ENCODE measurements around the gene GPATCH2L.

GPATCH2L gene

GRCh38 chr14:76151398-76152332 lies at the start of gene GPATCH2L:
Gene GPATCH2L, plus strand, starts transcription at chr14:76151922. Its CDS starts 2,442 bp downstream, at chr14:76154364.
- DNase-seq = peak; percentile 88

- DNase-seq = no peak
Observed at GRCh38 chr14:76104802-76105355, 46.8 kb upstream of the GPATCH2L start.

GRCh38 chr14:76106188-76106587 lies 45.5 kb upstream of the GPATCH2L start:
- no peak for DNase-seq

GRCh38 chr14:76109087-76109880 lies 42.4 kb upstream of the GPATCH2L start:
- no peak for DNase-seq

GRCh38 chr14:76112889-76113624 lies 38.7 kb upstream of the GPATCH2L start:
- DNase-seq = no peak

DNA sequence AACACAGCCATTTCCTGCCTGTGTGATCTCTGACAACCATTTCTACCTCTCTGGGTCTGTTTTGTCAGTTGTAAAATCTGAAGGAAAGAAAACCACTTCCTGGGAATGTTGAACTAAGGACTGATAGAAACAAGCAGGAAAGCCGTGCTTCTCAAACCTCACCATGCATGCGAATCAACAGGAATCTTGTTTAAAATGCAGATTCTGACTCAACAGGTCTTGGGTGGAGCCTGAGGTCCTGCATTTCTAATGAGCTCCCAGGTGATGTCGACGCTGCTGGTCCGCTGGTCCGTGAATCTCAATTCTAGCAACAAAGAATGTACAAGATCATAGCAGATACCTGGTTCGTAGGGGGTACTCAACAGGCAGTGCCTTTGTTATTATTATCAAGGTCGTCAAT lies 38.0 kb upstream of the GPATCH2L start:
- no peak for DNase-seq

DNA sequence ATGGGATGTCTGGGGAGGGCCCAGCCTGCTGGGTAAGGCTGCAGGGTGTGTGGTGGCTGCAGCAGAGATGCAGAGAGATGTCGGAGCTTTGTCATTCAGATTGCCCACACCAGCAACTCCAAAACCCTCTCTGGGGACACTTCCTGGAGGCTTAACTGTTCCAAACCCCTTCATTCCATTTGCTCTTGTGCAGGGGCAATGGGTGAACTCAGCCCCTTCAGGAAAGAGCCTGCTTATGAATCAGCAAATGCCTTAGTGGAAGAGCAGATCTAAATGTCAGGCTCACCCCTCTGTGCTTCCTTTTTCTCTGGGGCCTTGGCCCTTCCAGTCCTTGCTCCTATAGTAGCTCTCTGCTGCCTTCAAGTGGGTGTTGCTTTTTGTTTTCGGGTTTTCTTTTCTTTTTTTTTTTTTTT lies 36.7 kb upstream of the GPATCH2L start:
- no peak for DNase-seq

GRCh38 chr14:76117789-76118484 lies 33.8 kb upstream of the GPATCH2L start:
- DNase-seq = no peak

- DNase-seq = no peak
Observed at GRCh38 chr14:76118594-76118993, 33.1 kb upstream of the GPATCH2L start.

GRCh38 chr14:76121089-76121748 lies 30.5 kb upstream of the GPATCH2L start:
- no peak for DNase-seq

DNA sequence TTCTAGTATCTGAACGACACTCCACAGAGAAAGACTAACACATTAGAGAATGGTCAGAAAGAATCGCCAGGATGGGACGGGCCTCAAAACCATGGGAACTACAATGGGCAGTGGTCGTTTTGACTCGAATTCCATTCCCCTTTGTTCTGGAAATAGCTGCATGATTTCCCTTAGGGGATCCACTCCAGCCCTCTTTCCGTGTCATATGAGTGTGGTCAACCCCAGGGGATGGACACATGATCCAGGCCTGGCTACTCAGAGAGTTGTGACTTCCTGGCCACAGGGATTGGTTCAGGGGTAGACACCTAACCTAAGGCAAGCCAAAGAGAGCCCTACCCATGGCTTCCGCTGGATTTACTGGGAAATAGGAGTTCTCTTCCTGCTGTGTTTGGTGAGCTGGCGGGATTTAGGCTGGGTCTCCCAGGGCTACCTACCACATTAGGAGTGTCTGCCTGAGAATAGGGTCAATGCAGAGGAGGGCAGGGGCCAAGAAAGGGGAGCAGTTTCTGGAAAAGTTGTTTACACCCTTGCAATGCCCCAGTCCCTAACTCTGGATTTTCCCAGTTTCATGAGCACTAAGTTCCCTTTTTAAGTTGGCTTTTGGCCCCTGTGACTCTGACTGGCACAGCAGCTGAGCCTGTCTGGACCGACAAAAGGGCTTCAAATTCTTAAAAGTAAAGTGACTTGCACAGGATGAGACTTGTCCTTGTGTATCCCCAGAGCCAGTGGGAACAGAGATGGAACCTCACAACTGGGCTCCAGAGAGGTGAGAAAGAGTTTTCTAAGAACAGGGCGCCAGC lies 28.1 kb upstream of the GPATCH2L start:
- DNase-seq = no peak

DNA sequence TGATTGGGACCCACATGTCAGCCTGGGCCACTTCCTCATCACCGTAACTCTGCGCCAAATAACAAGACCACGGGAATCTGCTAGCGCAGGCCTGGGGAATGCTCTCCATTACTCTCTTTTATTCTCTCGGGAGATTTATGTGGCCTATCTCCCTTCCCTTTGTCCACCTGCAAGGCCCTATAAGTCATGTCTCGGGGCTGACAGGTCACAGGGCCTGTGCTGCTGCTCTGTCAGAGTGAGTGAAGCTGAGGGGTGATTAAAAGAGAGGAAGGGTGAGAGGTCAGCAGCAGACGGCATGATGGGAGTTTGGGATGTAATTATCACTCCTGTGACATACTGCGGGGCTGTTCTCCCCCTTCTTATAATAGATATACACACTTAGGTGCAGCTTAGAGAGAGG lies 26.2 kb upstream of the GPATCH2L start:
- no peak for DNase-seq

DNA sequence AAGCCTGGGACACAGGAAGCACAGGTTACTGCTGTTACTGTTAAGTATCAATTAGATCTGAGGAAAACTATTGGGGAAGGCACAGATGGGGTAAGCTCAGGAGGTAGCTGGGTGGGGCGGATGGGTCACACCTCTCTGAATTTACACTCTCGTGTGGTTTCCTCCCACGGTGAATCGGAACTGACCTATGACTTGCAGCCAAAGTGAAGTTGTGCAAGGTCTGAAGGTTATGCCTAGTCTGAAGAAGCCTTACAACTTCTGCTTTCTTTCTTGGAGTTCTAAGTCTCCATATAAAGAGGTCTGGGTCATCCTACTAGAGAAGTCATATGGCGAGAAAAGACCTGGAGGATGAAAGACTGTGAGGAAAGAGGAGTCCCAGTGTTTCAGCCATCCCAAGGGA lies 25.6 kb upstream of the GPATCH2L start:
- DNase-seq = no peak

DNA sequence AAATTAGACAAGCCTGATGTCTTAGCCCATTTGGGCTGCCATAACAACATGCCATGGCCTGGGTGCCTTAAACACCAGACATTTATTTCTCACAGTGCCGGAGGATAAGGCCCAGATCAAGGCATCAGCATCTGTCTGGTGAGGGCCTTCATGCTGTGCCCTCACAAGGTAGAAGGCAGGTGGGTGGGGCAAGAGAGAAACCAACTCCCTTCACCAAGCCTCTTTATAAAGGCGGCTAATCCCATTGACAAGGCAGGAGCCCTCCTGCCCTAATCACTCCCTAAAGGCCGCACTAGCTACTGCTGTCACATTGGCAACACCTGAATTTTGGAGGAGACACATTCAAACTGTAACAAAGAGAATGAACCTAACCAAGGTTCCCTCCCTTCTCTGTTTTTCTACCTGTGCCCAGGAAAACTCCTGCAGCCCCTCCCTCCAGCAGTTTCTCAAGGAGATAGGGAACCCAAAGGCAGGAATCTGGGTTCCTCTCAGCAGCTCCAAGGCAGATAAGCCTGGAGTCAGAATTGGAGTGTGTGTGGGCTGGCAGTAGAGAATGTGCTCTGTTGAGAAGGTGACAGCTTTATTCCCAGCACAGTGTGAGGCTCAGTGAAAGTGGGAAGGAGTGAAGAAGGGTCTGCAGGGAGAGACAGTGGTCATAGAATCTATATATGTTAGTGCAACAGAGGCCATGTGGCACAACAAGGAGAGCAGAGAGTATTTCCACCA lies 21.7 kb upstream of the GPATCH2L start:
- no peak for DNase-seq

DNA sequence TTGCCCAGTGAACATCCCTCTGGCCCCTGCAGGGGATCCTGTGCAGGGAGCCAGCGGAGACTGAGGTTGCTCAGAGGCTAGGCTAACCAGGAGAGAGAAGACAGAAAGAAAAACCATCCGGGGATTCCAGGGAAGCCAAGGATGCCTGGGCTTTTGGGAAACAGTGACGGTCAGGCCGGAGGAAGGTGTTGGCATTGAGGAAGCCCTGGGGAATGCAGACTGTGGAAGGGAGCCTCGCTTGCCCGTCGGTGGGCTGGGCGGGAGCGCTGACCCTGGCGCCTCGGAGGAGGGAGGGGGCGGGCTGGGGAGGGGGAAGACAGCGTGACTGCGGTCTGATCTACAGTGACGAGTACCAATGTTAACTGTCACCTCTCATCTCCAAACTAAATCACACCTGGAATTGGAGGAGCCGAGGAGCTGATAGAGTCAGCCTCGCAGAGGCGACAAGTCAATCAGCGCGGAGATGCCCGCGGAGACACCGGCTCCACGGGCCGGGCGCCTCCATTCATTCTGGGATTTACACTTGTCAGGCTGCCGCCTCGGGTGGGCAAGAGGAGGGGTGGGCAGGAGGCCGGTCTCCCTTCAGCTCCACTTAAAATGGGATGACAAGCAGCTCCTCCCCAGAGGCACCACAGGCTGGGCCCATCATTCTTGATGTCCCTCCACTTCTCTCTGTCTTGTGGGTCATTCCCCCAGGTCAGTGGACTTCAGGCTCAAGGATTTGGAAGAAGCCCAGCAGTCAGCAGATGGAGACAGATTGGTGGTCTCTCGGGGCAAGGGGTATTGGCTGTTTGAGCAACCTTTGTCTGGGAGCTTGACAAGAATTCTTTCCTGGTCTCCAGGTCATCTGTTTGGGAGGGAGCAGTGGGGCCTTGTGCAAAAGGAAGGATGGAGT lies 20.4 kb upstream of the GPATCH2L start:
- no peak for DNase-seq

- DNase-seq = no peak
Observed at GRCh38 chr14:76133103-76133502, 18.6 kb upstream of the GPATCH2L start.

GRCh38 chr14:76134231-76134630 lies 17.5 kb upstream of the GPATCH2L start:
- no peak for DNase-seq

- DNase-seq = no peak
Observed at GRCh38 chr14:76135722-76136121, 16.0 kb upstream of the GPATCH2L start.

Data from T1000 (cell line).